Measurements from ENCODE around the gene SPAG7. TPM values are rescaled to one million over a fixed set of nuclear protein-coding genes. Genes with fewer than 3 reads are reported as not detected.
A peak's percentile ranks its signal among the peaks of the same experiment; 100 is the strongest.

SPAG7 gene
- total RNA-seq, 1 experiment from 2014 or later, result 49.9 TPM

DNA sequence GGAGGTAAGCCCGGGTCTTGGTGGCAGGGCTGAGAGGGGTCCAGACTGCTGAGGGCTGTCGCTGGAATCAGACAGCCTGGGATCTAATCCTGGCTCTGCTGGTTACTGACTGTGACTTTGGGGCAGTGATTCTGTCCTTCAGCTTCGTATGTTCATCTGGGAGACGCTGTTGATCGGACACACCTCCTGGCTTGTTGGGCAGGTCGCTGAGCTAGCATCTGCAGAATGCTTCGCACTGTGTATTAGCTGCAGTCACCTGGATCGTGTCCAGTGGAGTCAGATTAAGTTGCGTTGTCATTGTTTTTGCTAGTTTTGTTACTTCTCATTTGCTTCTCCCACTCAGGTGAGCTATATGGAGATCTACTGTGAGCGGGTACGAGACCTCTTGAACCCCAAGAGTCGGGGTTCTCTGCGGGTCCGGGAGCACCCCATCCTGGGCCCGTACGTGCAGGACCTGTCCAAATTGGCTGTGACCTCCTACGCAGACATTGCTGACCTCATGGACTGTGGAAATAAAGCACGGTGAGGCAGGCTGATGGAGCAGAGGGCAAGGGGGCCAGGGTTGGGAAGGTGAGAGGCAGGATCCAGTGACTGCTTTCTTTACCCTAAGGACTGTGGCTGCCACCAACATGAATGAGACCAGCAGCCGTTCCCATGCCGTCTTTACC lies 34.6 kb upstream of the SPAG7 start (continued):
- TF ChIP-seq, protein P1, sequence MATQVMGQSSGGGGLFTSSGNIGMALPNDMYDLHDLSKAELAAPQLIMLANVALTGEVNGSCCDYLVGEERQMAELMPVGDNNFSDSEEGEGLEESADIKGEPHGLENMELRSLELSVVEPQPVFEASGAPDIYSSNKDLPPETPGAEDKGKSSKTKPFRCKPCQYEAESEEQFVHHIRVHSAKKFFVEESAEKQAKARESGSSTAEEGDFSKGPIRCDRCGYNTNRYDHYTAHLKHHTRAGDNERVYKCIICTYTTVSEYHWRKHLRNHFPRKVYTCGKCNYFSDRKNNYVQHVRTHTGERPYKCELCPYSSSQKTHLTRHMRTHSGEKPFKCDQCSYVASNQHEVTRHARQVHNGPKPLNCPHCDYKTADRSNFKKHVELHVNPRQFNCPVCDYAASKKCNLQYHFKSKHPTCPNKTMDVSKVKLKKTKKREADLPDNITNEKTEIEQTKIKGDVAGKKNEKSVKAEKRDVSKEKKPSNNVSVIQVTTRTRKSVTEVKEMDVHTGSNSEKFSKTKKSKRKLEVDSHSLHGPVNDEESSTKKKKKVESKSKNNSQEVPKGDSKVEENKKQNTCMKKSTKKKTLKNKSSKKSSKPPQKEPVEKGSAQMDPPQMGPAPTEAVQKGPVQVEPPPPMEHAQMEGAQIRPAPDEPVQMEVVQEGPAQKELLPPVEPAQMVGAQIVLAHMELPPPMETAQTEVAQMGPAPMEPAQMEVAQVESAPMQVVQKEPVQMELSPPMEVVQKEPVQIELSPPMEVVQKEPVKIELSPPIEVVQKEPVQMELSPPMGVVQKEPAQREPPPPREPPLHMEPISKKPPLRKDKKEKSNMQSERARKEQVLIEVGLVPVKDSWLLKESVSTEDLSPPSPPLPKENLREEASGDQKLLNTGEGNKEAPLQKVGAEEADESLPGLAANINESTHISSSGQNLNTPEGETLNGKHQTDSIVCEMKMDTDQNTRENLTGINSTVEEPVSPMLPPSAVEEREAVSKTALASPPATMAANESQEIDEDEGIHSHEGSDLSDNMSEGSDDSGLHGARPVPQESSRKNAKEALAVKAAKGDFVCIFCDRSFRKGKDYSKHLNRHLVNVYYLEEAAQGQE (IDR thresholded peaks at IDR 0.05; ENCODE audit: low read depth), result no peak
- TF ChIP-seq, protein P2, sequence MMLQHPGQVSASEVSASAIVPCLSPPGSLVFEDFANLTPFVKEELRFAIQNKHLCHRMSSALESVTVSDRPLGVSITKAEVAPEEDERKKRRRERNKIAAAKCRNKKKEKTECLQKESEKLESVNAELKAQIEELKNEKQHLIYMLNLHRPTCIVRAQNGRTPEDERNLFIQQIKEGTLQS (IDR thresholded peaks at IDR 0.05), result no peak
- no peak for TF ChIP-seq YY1 (IDR thresholded peaks at IDR 0.05; ENCODE audit: extremely low read depth, insufficient replicate concordance, low read depth, low read length)

DNA sequence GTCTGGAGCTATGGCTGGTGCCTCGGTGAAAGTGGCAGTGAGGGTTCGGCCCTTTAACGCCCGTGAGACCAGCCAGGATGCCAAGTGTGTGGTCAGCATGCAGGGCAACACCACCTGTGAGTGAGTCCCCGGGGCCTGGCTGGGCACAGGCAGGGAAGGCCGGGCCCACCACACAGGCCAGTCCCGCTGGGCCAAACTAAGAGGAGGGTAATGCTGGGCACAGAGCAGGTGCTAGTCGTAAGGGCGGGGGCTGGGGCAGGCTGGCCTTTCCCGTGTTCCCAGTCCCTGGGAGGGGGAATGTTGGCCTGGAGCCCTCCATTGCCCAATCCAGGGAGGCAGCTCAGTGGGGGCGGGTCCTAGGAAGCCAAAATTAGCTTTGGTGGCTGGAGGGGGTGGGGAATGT lies 32.6 kb upstream of the SPAG7 start:
- DNase-seq (ENCODE audit: low read depth, low spot score) (no peak), ATAC-seq (no peak)
- no peaks in the 10 kb centered on the region for H4K20me1 ChIP-seq (ENCODE audit: insufficient read depth)
- no peak overlapping the region for H3K4me3 ChIP-seq (replicated peaks in 1 of 2; ENCODE audit: low read depth in 1 of 2, low read length in 2 of 2)
- H3K27ac ChIP-seq (ENCODE audit: low read depth, low read length), result peak overlapping the region; percentile 31; the same call in 1 of the 2 replicates
- peaks cover 16 to 33% of the 10 kb centered on the region in 2 experiments for H3K4me1 ChIP-seq (ENCODE audit: control insufficient read depth in 1 of 2, insufficient read depth in 2 of 2, low read length in 2 of 2)
- H3K9me3 ChIP-seq (ENCODE audit: control insufficient read depth in 1 of 2, insufficient read depth in 1 of 2, low read depth in 1 of 2, low read length in 2 of 2), result no peaks in the 10 kb centered on the region
- H3K4me2 ChIP-seq (ENCODE audit: low read length), result no peak overlapping the region
- CTCF ChIA-PET, result no interaction called here
- no TSS peak for BruUV-seq (replicated peaks)
- RAD21 ChIA-PET (ENCODE audit: low non-redundant PET in 1 of 2, low total read pairs in 2 of 2, uncharacterized antibody in 2 of 2, unreplicated experiment in 2 of 2), result no interaction called here
- no peak overlapping the region for H2AFZ ChIP-seq (ENCODE audit: low read depth, low read length, poor library complexity, severe bottlenecking)
- peaks cover 34% of the 10 kb centered on the region for H3K79me2 ChIP-seq (ENCODE audit: insufficient read depth, low read length)
- intact Hi-C loops (cut with micrococcal nuclease), result no loop called here
- H3K36me3 ChIP-seq (ENCODE audit: control insufficient read depth in 1 of 2, insufficient read depth in 2 of 2, low read length in 2 of 2), result peaks cover 31 to 34% of the 10 kb centered on the region in 2 experiments
- no peak overlapping the region for H3K9ac ChIP-seq (ENCODE audit: low read length)
- POLR2A ChIA-PET, result no interaction called here
- H3K27me3 ChIP-seq (ENCODE audit: insufficient read depth, low read length), result no peaks in the 10 kb centered on the region
- no peaks in the 10 kb centered on the region for H3K9me2 ChIP-seq (ENCODE audit: insufficient read depth)
- TF ChIP-seq FOSL1 (IDR thresholded peaks at IDR 0.05; ENCODE audit: low read depth) (no peak), CEBPB (IDR thresholded peaks at IDR 0.05; ENCODE audit: low read depth) (no peak), SRF (IDR thresholded peaks at IDR 0.05; ENCODE audit: low read depth) (no peak), POLR2A (IDR thresholded peaks at IDR 0.05; ENCODE audit: borderline replicate concordance, extremely low read depth, insufficient read depth, insufficient read length) (no peak), SIN3A (IDR thresholded peaks at IDR 0.05; ENCODE audit: low read depth) (no peak), ELF1 (IDR thresholded peaks at IDR 0.05; ENCODE audit: borderline replicate concordance, low read depth) (no peak), EGR1 (IDR thresholded peaks at IDR 0.05; ENCODE audit: low read depth) (no peak), JUND (IDR thresholded peaks at IDR 0.05) (no peak), ZFX (IDR thresholded peaks at IDR 0.05) (no peak), RAD21 (IDR thresholded peaks at IDR 0.05; ENCODE audit: low read depth) (no peak)
- TF ChIP-seq, protein P3, sequence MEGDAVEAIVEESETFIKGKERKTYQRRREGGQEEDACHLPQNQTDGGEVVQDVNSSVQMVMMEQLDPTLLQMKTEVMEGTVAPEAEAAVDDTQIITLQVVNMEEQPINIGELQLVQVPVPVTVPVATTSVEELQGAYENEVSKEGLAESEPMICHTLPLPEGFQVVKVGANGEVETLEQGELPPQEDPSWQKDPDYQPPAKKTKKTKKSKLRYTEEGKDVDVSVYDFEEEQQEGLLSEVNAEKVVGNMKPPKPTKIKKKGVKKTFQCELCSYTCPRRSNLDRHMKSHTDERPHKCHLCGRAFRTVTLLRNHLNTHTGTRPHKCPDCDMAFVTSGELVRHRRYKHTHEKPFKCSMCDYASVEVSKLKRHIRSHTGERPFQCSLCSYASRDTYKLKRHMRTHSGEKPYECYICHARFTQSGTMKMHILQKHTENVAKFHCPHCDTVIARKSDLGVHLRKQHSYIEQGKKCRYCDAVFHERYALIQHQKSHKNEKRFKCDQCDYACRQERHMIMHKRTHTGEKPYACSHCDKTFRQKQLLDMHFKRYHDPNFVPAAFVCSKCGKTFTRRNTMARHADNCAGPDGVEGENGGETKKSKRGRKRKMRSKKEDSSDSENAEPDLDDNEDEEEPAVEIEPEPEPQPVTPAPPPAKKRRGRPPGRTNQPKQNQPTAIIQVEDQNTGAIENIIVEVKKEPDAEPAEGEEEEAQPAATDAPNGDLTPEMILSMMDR (IDR thresholded peaks at IDR 0.05 in 2 of 3, conservative IDR thresholded peaks at IDR 0.05 in 1 of 3; ENCODE audit: borderline replicate concordance in 1 of 3, insufficient read depth in 1 of 3, low read depth in 2 of 3, low read length in 2 of 3), result no peak
- TF ChIP-seq, protein P1 (IDR thresholded peaks at IDR 0.05; ENCODE audit: low read depth), result no peak
- TF ChIP-seq, protein P2 (IDR thresholded peaks at IDR 0.05), result no peak
- TF ChIP-seq, protein P4, sequence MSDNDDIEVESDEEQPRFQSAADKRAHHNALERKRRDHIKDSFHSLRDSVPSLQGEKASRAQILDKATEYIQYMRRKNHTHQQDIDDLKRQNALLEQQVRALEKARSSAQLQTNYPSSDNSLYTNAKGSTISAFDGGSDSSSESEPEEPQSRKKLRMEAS (IDR thresholded peaks at IDR 0.05), result no peak

Data from HCT116 (cell line).